Stomach (tissue), 9 donors: Measurements from ENCODE around the gene RBMS3. TPM values are rescaled to one million over a fixed set of nuclear protein-coding genes. Genes with fewer than 3 reads are reported as not detected.

Source experiments
- DNase-seq, 2 donors: peaks; one replicate each; pipeline versions ENCODE4 v3.0.0 to v3.0.0-alpha.2; 2013 to 2019
- H3K27ac ChIP-seq, 5 donors: fragments of 200-600 bp in 4 of 5; sonication (generic) in 4 of 5; one replicate each; pipeline ENCODE4 v1.5.1; 2013 to 2019; ENCODE audit warnings: mild to moderate bottlenecking in 1 of 5, moderate library complexity in 1 of 5
- H3K27me3 ChIP-seq, 3 donors: fragments of 200-600 bp; sonication (generic); one replicate each; pipeline ENCODE4 v1.5.1; 2017 to 2019; ENCODE audit warnings: mixed run types in 1 of 3
- H3K36me3 ChIP-seq, 4 donors: fragments of 200-600 bp; sonication (generic); 1 replicate in 3 of 4; 2 replicates in 1 of 4; pipeline ENCODE4 v1.5.1; 2016 to 2019
- H3K4me1 ChIP-seq, 4 donors: fragments of 200-600 bp; sonication (generic); one replicate each; pipeline ENCODE4 v1.5.1; 2016 to 2019
- H3K4me3 ChIP-seq, 4 donors: fragments of 200-600 bp; sonication (generic) in 3 of 4; one replicate each; pipeline ENCODE4 v1.5.1; 2016 to 2019; ENCODE audit warnings: mild to moderate bottlenecking in 1 of 4
- H3K9me3 ChIP-seq, 4 donors: fragments of 200-600 bp; sonication (generic); one replicate each; pipeline ENCODE4 v1.5.1; 2016 to 2019
- CTCF ChIP-seq, 7 experiments: fragments of 450-650 bp in 4 of 7; fragments of 200-600 bp in 3 of 7; sonication (generic) in 3 of 7; IDR thresholded peaks; one replicate each; pipeline ENCODE4 v1.5.1; 2016 to 2019; ENCODE audit warnings: antibody characterized with exemption in 7 of 7, control low read depth in 2 of 7, mild to moderate bottlenecking in 1 of 7
- EP300 ChIP-seq: sonication (generic); formaldehyde crosslinking; IDR thresholded peaks from one replicate; pipeline ENCODE4 v1.6.1; 2017; ENCODE audit warnings: antibody characterized with exemption
- POLR2A ChIP-seq, 4 donors: fragments of 450-650 bp; IDR thresholded peaks; one replicate each; pipeline ENCODE4 v1.6.1; 2016; ENCODE audit warnings: antibody characterized with exemption in 4 of 4, control low read depth in 2 of 4, mild to moderate bottlenecking in 1 of 4, moderate library complexity in 1 of 4
- POLR2AphosphoS5 ChIP-seq, 3 donors: sonication (generic); formaldehyde crosslinking; IDR thresholded peaks; one replicate each; pipeline ENCODE4 v1.6.1; 2016; ENCODE audit warnings: antibody characterized with exemption in 3 of 3
- WGBS, 5 donors: extraction: QIAGEN DNeasy Blood & Tissue Kit in 3 of 5; methylation state at CpG; one replicate each; pipeline versions ENCODE4 v1.1.5 to v1.1.7; 2013 to 2018; 5-methylcytosine and 5-hydroxymethylcytosine counted together
- intact Hi-C: fragments of 100-400 bp; cut with DNase I; formaldehyde crosslinking; loops from one replicate; pipeline ENCODE4 v1.15.1; 2023; ENCODE audit warnings: low total_unique reads
- polyA plus RNA-seq, 3 donors: library from polyadenylated mRNA; stranded (reverse); fragments of 200-250 nt; gene quantifications; one replicate each; pipeline ENCODE4 v1.2.3, GENCODE V29; 2013
- total RNA-seq, 5 donors: library from RNA; depleted of rRNA; stranded (reverse); fragments of >200 nt; gene quantifications; one replicate each; pipeline versions ENCODE4 v1.1.0 to v1.2.3, GENCODE V29; 2014 to 2016
- donor health status: healthy with polysubstance abuse.
- donor health status: Bipolar disorder and iron deficiency.
- donor health status: healthy.

RBMS3 gene
- total and polyA plus RNA-seq, 8 donors: 2.0 to 103 (median 16.0) TPM

GRCh38 chr3:29940759-29941323 is 660.0 kb downstream of the RBMS3 start:
- Histone ChIP-seq H3K4me3 (no peak overlapping the region), H3K27me3 (no peaks in the 10 kb centered on the region), H3K4me1 (peaks cover 0 to 18% (median 2%) of the 10 kb centered on the region in 4 donors), H3K9me3 (no peaks in the 10 kb centered on the region), H3K36me3 (no peaks in the 10 kb centered on the region), H3K27ac (no peak overlapping the region)
- 12 to 30% (median 15%) methylated on average over 1 of the region's 1 CpG for WGBS, 5 donors
- peak in 1 of 2 donors; percentile 18 for DNase-seq
- TF ChIP-seq CTCF (IDR thresholded peaks at IDR 0.05): no peak
- no peak for TF ChIP-seq EP300
- TF ChIP-seq POLR2AphosphoS5 (IDR thresholded peaks at IDR 0.05): no peak
- TF ChIP-seq POLR2A (IDR thresholded peaks at IDR 0.05): no peak
- intact Hi-C loops: no loop called here

DNA sequence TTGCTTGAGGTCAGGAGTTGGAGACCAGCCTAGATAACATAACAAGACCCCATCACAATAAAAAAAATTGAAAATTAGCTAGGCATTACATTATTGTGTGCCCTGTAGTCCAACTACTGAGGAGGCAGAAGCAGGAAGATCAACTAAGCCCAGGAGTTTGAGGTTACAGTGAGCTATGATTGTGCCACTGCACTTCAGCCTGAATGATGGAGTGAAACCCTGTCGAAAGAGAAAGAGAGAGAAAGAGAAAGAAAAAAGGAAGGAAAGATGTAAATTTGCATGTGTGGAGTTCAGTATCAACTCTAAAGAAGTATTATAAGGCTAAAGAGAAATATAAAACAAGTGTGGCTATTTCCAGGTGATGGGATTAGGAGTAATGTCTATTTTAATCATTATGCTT is 661.4 kb downstream of the RBMS3 start:
- intact Hi-C loops: no loop called here
- TF ChIP-seq POLR2AphosphoS5 (IDR thresholded peaks at IDR 0.05) (no peak), EP300 (no peak), POLR2A (IDR thresholded peaks at IDR 0.05) (no peak), CTCF (IDR thresholded peaks at IDR 0.05) (no peak)

GRCh38 chr3:29949131-29949530 is 668.3 kb downstream of the RBMS3 start:
- TF ChIP-seq EP300 (no peak), POLR2AphosphoS5 (IDR thresholded peaks at IDR 0.05) (no peak), POLR2A (IDR thresholded peaks at IDR 0.05) (no peak), CTCF (IDR thresholded peaks at IDR 0.05) (no peak)
- Histone ChIP-seq H3K9me3 (no peaks in the 10 kb centered on the region), H3K4me1 (no peaks in the 10 kb centered on the region), H3K36me3 (no peaks in the 10 kb centered on the region), H3K4me3 (no peak overlapping the region), H3K27me3 (no peaks in the 10 kb centered on the region), H3K27ac (no peak overlapping the region)
- intact Hi-C loops: no loop called here
- DNase-seq: no peak
- 33 to 56% (median 54%) methylated on average over 1 of the region's 1 CpG for WGBS, 5 donors

More for the DNA sequence above, 661.4 kb downstream of the RBMS3 start:
- DNase-seq: no peak
- 78 to 84% (median 80%) methylated on average over 1 of the region's 1 CpG for WGBS, 5 donors
- Histone ChIP-seq H3K27me3 (no peaks in the 10 kb centered on the region), H3K4me1 (peaks cover 0 to 18% (median 2%) of the 10 kb centered on the region in 4 donors), H3K36me3 (no peaks in the 10 kb centered on the region), H3K4me3 (no peak overlapping the region), H3K27ac (no peak overlapping the region), H3K9me3 (no peaks in the 10 kb centered on the region)

DNA sequence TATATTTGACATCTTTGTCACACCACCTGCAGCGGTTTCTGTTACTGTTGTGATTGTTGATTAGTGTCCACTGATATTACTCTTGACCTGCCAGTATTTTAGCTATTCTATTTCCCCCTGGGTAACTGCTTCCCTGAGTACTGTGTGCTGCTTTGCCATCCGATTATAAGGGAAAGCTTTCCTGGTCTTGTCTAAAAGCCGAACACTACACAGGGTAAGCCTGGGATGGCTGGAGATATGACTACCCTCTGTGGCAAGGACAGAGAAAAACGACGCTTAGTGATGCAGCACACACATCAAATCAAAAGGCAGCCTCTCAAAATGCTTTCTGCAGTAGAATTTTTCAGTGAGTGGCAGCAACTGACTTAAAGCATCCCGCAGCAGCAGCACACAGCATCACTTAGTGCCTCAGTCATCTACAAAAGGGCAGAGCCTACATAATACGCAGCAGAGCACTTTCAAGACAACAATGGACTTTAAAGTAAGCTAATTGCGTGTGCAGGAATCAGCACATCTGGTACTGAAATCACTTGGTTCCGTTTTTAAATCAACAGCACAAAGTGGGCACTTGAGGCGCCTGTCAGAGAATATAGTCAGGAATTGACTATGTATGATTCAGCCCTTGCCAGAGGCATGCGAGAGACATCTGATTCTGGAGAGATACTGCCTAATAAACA is 669.2 kb downstream of the RBMS3 start:
- no peaks in the 10 kb centered on the region for H3K4me1 ChIP-seq
- H3K27ac ChIP-seq: no peak overlapping the region
- no peak overlapping the region for H3K4me3 ChIP-seq
- TF ChIP-seq POLR2AphosphoS5 (IDR thresholded peaks at IDR 0.05): no peak
- TF ChIP-seq POLR2A (IDR thresholded peaks at IDR 0.05): no peak
- no peak for TF ChIP-seq CTCF (IDR thresholded peaks at IDR 0.05)
- no peak for TF ChIP-seq EP300
- no peaks in the 10 kb centered on the region for H3K27me3 ChIP-seq
- WGBS, 5 donors: 85 to 89% (median 88%) methylated on average over 11 of the region's 11 CpGs
- H3K9me3 ChIP-seq: no peaks in the 10 kb centered on the region
- H3K36me3 ChIP-seq: no peaks in the 10 kb centered on the region
- DNase-seq: no peak
- intact Hi-C loops: no loop called here
